SK-N-SH treated with all-trans-retinoic acid at 6 μM for 48 hours (cell line): ENCODE results near the gene ZNF431.

Experiments
- ESRRG ChIP-seq: fragments of 250-450 bp; sonication (Bioruptor Pico); IDR thresholded peaks from 2 replicates; pipeline ENCODE4 v1.6.1; 2021; ENCODE audit warnings: mild to moderate bottlenecking
- PATZ1 ChIP-seq: fragments of 250-450 bp; sonication (Bioruptor Pico); IDR thresholded peaks from 2 replicates; pipeline ENCODE4 v1.8.0; 2020; ENCODE audit warnings: mild to moderate bottlenecking, moderate library complexity, borderline replicate concordance
- TOX ChIP-seq: fragments of 250-450 bp; sonication (Bioruptor Pico); IDR thresholded peaks from 2 replicates; pipeline ENCODE4 v1.8.0; 2021; ENCODE audit warnings: mild to moderate bottlenecking, moderate library complexity, borderline replicate concordance
- ZFP3 ChIP-seq: fragments of 250-450 bp; sonication (Bioruptor Pico); IDR thresholded peaks from 2 replicates; pipeline ENCODE4 v1.5.0; 2020; ENCODE audit warnings: mild to moderate bottlenecking, moderate library complexity
- ZNF8 ChIP-seq: fragments of 450-650 bp; formaldehyde crosslinking; IDR thresholded peaks from 2 replicates; pipeline ENCODE4 v1.5.0; 2020; ENCODE audit warnings: mild to moderate bottlenecking, moderate library complexity

DNA sequence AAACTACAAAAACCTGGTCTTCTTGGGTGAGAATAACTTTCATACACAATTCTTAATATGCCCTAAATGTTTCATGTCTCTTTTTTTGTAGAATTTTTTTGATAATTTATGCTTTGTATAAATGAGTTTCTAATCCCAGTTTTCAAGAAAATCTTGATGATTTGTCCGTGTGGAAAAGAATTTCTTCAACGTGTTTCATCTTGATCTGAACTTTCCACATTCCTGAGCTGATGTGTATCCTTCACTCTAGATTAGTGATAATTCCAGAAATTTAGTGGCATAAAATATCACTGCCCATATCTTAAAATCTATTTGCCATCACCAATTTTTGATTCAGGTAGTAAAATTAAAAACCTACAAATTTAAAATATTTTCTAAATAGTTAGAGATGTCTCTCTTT lies 24.6 kb downstream of the ZNF431 start:
- no peak for TF ChIP-seq ZNF8 (CRISPR knock-in tag)
- no peak for TF ChIP-seq PATZ1 (CRISPR knock-in tag)
- TF ChIP-seq ESRRG (CRISPR knock-in tag), result no peak
- TF ChIP-seq TOX (CRISPR knock-in tag), result no peak
- TF ChIP-seq ZFP3 (CRISPR knock-in tag), result no peak
